Brain pericyte (primary cell): ENCODE results near the gene TDP1.
"Not testable (repeated sequence)": the region's sequence is repeated elsewhere in the genome, so short reads cannot be mapped to it uniquely, and the experiment has no call there.

Experiments used
- DNase-seq: peaks from one replicate; pipeline ENCODE4 v3.0.0-alpha.2; 2012; ENCODE audit warnings: low read depth, low spot score

Gene TDP1

DNA sequence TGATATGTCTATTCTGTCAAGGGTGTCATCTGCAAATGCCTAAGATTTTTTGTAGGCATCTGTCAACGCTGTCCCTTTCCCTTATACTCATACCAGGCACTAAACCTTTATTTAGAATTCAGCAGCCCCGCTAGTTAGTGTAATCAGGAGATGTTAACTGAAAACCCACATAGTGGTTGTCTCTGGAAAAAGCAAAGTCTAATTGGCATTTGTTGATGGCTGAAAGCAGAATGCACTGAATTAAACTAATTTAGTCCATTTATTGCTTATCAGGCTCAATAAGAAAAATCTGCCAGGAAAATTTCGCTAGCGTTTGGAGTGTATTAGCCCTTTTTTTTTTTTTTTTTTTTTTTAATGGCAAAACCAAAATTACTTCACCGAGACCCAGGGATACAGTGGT, 34.5 kb downstream of the TDP1 start:
- no peak for DNase-seq

DNA sequence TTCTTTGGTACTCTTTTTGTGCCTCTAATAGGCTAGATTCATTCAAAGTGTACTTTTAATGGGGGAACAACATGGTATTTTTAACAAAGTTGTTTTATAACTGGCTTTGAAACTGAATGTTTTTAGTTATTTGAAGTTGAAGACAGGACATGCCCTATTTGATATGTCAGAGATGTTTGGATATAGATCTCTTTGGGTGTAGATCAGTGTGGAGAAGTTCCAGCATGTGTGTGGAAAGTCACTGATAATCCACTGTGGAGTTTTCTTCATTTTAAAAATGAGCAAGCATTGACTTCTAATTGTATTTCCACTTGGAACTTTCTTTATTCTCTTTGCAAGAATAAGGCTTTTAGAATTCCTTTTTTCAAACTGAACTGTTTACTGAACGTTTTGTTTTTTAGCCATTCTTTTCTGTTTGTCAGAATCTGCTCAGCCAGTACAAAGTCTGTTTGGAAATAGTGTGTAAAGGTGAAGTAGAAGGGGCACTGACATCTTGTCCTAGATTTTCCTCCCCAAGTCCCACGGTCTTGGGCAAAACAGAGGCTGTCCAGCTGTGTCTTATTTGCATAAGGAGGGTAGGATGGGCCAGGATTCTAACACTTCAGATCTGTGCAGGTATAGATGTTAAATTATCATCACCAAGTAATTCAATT, 35.0 kb downstream of the TDP1 start:
- no peak for DNase-seq

DNA sequence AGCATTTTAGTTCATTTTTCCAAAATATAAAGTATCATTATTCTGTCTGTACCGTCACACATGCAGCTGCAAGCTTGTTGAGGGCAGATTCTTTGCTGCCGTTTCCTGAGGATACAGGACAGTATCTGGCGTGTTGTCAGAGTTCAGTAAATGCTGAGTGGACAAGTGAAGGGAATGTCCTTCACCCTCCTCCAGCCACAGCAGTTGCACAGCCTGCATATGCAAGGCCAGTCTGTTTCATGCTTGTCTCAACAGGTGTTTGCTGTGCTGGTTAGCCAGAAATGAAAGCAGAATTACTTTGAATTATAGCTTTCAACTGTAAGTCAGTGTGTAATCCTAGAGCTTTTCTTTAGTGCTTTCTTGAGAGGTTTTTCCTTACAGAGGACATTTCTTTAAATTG, 36.5 kb downstream of the TDP1 start:
- DNase-seq = no peak

DNA sequence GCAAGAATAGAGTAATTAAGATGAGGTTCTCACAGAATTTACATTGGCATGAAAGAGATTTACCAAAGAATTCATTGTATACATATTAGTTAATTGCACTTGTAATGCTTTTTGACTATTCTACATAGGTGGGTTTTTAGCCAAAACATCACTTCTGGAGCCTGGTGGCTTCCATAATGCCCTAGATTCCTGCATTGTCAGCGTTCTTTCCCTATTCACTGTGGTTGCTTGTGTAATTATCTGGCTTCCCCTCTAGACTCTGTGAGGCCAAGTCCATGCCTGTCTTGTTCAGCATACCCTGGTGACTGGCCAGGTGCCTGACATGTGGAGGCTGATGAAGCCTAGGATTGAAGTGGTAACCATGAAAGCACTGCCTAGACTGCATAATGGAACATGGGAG, 41.2 kb downstream of the TDP1 start:
- no peak for DNase-seq

DNA sequence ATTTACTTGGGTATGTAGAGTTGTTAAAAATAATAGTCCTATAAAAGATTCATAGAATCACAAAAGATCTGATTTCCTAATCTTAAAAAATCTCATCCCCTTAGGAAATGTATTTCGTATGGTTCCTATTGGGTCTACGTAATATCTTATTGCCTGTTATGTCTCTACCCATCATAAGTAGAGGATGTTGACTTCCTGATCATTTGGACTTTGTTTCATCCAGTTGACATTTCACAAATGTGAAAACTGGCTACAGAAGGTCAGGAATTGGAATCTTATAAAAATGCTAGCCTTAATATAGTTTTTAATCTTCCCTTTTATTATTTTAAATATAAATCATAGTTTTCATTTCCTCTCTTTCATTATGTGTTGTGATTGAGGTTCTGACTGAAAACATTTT, 45.2 kb downstream of the TDP1 start:
- DNase-seq = no peak

DNA sequence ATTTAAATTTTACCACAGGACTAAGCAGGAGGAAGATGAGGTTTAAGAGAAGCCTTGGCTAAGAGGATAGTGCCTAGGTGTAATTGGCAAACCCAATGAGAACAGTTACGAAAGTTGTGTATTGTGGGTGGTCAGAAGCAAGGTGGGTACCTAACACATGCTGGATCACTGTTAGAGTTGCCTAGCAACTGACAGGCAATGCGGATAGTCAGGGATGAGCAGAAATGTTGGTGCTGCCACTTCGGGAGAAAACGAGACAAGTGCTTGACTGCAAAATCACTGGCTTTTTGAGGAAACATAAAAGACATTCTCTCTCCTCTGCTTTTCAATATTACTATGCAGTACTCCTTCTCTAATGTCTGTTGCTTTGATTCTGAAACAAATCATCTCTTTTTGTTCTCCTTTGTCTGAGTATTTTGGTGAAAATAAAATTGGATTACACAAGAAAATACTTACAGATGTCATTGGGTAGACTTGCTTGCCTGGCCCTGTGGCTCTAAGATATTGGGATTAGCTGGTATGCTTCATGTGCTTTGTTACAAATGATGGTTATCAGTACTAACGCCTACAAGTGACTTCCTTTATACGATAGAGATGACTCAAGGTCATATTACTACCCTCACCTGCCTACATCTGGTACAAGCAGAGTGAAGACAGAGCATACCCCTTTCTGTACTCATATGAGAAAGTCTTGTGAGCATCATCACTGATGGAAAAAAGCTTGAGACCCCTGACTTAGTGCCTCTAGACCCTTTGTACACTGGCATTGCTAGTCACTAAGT, 48.0 kb downstream of the TDP1 start:
- DNase-seq = no peak

DNA sequence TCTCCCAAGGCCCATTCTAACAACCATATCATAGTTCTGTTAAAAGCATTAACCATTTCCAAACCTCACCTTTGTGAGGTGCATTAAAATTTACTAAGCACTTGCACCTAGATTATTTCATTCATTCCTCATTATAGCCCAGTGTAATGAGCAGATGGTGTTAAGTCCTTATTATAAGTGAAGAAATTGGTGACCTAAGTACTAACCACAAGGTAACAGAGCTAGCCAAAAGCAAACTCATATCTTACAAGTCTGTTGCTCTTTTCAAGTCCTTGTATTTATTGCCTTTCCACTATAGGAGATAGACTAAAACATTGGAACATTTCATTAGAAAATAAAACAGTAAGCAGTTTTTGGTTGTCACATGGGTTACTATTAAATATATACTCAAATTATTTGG, 49.7 kb downstream of the TDP1 start:
- no peak for DNase-seq

DNA sequence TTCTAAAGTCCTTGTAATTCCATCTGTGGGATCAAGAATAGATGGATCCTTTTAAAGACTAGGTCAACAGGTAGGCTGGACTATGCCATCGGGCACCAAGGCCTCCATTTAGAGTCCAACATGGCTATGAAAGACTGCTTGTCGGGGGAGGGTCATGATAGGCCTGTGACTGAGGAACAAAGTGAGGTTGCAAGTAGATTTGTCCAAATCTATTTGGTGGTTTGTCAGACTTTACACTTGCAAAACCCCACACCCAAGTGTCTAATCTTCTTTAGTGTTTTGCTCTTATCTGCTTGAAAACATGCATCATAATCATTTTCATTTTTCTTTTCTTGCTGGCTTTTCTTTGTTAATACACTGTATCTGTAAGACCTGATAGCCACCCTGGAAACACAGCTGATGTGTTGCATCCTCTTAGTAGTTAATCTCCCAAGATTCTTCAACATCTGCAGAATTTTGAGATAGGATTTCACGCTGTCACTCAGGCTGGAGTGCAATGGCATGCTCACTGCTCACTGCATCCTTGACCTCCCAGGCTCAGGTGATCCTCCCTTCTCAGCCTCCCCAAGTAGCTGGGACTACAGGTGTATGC, 50.3 kb downstream of the TDP1 start:
- no peak for DNase-seq

DNA sequence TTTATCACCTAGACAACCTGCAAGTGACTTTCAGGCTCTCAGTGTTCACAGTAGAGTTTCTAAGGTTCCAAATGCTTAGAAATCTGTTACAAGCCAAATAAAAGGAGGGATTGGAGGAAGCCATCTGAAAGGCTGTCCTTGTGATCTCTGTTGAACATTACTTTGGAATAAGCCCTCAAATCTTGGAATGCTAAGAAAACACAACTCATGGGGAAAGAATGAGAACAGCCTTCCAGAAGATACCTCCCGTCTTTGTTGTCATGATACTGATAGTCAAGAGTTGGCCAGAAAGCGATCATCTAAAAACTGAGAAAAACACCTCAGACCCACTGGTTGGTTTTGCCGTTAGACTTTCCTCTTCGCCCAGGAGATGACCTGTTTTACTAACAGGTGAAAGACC, 61.6 kb downstream of the TDP1 start:
- DNase-seq = no peak

DNA sequence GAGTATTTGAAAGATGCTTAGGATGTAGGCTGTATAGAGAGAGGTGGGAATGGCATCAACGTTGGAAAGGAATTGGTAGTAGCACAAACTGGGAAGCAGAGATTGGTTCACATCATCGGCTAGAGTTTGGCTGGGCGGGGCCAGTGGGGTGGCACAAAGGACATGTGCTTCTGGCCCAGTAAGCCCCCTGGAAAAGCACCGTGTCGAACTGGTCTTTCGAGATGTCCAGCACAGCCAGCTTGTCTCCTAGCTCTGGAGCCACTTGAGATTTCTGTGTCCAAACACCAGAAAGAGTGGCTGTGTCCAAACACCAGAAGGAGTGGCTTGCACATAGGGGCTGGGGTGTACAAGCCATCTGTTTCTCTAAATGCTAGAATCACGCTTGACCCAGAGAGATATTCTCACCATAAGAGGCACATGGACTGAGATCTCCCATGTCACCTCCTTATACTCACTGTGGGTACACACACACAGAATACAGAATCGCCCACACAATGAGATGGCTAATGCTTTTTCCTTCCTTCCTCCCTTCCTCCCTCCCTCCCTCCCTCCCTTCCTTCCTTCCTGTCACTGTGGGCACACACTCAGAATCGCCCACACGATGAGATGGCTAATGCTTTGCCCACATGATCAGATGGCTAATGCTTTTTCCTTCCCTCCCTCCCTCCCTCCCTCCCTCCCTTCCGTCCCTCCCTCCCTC, 64.2 kb downstream of the TDP1 start:
- no peak for DNase-seq

DNA sequence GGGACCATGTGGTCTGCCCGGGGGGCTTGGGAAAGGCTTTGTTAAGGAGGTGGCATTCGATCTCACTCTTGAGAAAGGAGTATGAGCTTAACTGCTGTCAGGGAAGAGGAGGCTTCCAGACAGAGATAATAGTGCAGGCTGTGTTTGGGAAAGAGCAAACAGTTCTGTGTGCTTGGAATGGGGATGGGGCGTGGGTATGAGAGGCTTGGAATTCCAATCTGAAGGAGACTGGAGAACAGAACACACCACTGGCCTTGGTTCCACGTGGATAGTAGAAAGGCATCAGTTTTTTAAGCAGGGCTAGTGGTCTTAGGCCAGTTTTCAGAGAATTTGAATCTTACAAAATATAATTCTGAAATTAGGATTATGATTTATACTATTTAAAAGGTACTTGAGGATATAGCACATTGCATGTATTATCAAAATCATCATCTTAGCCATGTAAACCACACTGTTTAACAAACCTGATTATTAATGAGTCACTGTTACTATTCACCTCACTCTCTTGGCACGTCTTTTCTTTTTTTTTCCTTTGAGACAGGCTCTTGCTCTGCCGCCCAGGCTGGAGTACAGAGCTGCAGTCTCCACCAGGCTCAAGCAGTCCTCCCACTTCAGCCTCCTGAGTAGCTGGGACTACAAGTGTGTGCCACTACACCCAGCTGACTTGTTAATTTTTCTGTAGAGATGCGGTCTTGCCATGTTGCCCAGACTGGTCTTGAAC, 67.6 kb downstream of the TDP1 start:
- DNase-seq = no peak

DNA sequence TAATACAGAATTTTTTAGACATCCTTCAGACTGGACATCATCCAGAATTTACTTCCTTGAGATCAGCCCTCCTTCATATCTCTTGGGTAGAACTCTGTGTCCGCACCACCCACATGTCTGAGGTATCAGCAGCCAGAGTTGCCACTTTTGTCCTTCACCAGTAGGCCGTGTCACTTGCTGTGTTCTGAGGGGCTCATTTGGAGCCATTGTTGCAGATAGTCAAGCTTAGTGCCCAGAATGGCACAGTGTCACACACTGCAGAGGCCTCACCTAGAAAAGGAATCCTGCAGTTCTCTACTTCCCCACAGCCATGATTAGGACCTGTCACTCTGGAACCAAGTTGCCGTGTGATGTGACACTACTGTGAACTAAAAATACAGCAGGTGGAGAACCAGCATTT, 69.2 kb downstream of the TDP1 start:
- no peak for DNase-seq

DNA sequence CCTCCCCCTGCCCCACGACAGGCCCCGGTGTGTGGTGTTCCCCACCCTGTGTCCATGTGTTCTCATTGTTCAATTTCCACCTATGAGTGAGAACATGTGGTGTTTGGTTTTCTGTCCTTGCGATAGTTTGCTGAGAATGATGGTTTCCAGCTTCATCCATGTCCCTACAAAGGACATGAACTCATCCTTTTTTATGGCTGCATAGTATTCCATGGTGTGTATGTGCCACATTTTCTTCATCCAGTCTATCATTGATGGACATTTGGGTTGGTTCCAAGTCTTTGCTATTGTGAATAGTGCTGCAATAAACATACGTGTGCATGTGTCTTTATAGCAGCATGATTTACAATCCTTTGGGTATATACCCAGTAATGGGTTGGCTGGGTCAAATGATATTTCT, 70.9 kb downstream of the TDP1 start:
- not testable (repeated sequence) for DNase-seq

DNA sequence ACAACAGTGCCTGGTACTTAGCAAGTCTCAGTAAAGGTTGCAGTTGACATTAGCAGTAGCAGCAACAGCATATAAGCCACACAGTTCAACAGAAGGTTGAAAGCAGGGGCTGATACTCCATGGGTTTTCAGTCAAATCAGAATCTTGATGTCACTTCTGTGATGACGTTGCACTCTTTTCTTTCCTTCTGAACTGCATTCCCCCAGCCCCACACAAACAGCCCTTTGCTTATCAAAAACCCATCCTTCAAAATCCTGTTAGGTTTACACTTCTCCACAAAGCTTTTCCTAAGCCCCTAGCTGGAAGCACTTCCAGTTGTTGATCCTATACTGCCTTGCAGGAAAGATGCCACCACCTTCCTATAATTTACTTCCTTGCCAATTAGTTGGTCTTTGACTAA, 72.1 kb downstream of the TDP1 start:
- DNase-seq = no peak

DNA sequence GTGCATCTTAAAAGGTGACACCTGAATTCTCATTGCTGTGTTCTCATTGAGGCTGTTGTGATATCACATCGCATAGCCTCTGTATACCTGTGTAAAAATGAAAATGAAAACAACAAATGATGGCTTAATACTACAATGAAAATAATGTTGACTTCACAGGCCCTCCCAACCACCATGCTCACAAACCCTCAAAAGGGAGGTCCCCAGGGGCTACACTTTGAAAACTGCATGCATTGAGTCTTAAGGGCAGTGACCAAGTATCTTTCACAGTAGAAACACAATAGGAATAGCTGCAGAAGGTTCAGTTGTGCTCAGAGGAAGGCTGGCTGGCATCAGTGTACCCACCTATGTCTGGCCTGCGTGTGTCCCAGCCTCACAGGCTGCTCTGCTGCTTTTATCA, 78.4 kb downstream of the TDP1 start:
- no peak for DNase-seq

DNA sequence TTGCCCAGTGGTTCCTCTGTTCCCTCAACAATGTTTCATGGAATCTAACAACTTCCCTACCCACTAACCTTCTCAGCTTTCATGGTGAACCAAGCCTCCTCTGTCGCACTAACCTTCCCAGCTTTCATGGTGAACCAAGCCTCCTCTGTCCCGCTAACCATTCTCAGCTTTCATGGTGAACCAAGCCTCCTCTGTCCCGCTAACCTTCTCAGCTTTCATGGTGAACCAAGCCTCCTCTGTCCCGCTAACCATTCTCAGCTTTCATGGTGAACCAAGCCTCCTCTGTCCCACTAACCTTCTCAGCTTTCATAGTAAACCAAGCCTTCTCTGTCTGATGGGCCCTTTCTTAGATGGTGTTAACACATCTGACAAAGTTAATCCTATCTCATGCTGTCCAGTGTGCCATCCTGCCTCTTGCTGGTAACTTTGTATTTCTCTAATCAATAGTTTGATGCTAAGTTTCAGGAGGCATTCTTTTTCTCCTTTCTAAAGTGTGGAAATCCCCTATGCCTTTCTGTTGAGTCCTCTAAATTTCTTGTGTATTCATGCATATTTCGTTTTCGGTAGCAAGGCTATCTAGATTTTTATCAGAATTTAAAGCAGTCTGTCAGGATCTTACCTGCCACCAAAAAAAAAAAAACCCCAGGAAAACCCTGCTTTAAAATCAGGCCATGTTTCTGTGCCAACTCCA, 79.3 kb downstream of the TDP1 start:
- DNase-seq = no peak

DNA sequence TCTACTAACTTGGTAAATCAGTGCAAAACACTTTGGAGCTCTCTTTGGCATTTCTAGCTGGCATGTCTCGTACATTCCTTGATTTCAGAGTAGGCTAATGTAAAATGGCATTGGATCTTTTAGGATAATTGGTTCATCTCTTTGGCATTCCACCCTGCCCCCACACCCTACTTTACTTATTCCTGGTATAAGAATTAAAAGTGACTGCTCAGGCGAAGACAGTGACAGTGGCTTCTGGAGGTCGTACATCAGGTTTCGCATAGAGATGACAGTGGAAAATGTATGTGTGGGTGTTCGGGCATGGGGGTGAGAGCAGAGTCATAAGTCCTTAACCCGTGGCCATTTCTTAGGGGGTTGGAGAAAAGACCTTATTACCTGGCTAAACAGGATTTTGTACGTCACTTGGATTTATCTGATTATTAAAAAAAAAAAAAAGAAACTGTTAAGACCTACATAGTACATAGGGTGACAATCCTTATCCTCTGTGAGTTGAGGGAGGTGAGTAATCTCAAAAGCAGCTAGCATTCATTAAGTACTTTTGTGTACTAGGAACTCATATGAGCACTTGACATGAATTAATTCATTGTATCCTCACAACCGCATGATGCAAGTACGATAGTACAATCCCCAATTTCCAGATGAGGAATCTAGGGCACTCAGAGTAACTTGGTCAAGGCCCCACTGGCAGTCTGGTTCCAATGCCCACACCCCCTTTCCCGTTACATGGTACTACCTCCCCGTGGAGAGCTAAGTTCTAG, 83.7 kb downstream of the TDP1 start:
- no peak for DNase-seq

DNA sequence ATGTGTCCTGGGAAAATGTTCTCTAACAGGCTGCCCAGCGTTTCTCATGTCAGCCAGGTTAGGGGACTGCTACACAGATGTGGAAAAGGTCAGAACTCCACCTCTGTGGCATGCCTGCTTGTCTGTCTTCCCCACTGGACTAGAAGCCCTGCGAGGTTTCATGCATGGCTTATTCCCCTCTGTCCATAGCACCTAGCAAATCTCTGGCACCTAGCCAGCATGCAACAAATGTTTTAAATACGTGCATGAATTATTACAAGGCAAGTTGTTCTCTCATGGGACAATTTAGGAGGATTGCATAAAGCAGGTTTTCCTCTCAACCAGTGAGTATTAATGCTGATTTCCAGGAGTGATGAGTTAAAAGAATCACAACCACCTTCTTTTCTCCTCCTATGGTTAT, 84.7 kb downstream of the TDP1 start:
- no peak for DNase-seq

DNA sequence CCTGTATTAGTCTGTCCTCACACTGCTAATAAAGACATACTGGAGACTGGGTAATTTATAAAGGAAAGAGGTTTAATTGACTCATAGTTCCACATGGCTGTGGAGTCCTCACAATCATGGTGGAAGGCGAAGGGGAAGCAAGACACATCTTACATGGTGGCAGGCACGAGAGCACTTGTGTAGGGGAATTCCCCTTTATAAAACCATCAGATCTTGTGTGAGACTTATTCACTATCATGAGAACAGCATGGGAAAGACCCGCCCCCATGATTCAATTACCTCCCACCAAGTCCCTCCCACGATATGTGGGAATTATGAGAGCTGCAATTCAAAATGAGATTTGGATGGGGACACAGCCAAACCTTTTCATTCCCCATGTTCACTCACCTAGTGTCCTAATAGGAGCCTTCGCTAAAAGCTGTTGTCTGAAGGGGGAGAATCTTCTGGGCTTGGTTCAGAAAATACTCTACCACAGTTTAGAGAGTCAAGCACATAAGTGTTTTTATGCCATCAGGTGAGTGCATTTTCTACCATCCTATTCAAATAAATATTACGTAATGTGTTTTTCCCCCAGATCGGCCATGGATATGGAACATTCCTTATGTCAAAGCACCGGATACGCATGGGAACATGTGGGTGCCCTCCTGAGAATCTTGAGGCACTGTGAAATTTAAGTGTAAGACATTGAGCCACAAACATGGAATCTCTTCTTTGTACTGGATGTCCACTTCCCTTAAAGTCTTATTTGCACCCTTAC, 86.9 kb downstream of the TDP1 start:
- DNase-seq = no peak

DNA sequence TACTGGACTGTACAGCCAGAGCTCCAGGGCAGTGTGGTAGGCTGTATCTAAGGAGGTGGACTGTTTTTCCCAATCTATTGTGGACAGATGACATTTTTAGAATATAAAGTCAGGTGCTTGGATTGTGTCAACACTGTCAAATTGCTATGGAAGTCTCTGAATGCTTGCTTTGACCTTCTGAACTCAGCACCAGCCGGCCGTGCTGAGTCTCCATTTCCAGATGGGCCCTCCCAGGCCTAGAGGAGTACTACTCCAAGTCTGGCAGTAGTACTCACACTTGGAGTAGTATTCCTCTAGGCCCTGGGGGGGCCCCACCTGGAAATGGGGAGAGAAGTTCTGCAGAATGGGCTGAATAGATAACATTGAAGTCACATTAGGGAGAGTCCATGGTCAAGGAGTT, 89.9 kb downstream of the TDP1 start:
- DNase-seq = no peak
